ENCODE measurements around the gene KMT2D. TPM values are rescaled to one million over a fixed set of nuclear protein-coding genes. Genes with fewer than 3 reads are reported as not detected.

Gene KMT2D
- total RNA-seq, 1 donor from 2014 or later: 86.9 TPM

DNA sequence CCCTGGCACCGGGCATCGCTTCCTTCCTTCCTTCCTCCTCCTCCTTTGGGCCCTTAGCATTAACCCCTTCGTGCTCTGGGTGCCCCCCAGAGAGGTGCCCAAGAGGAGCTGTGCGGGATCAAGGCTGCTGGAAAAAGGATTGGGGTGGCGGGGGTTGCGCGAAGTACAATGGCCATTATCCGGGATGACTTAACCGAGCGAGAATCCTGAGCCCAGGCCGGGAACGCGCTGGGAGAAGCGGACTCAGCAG, 31.2 kb upstream of the KMT2D start:
- Mint-ChIP-seq H3K9me3 (ENCODE audit: unreplicated experiment) (no peaks in the 10 kb centered on the region), H3K27ac (ENCODE audit: unreplicated experiment) (no peak overlapping the region), H3K4me3 (ENCODE audit: unreplicated experiment) (peak overlapping the region; percentile 76), H3K4me1 (ENCODE audit: low read depth, unreplicated experiment) (peaks cover 3% of the 10 kb centered on the region), H3K36me3 (ENCODE audit: low read depth, unreplicated experiment) (peaks cover 16% of the 10 kb centered on the region), H3K27me3 (ENCODE audit: low read depth, unreplicated experiment) (peaks cover 45% of the 10 kb centered on the region)
- Histone ChIP-seq H3K27ac (ENCODE audit: low read depth, low read length) (no peak overlapping the region), H3K36me3 (ENCODE audit: insufficient read depth, low read length) (peaks cover 2% of the 10 kb centered on the region), H4K20me1 (ENCODE audit: insufficient read depth, low read length) (peaks cover 33% of the 10 kb centered on the region), H3K9ac (ENCODE audit: low read length) (no peak overlapping the region), H3K4me3 (ENCODE audit: insufficient read depth, low read depth, low read length) (peak overlapping the region; percentile 25), H2AFZ (ENCODE audit: low read depth, low read length) (peak overlapping the region; percentile 53), H3K4me2 (ENCODE audit: low read length) (peak overlapping the region; percentile 81), H3K9me3 (ENCODE audit: insufficient read depth, low read depth, low read length) (no peaks in the 10 kb centered on the region), H3K79me2 (ENCODE audit: insufficient read depth, low read length) (no peaks in the 10 kb centered on the region), H3K4me1 (ENCODE audit: insufficient read depth, low read length) (peaks cover 32% of the 10 kb centered on the region), H3K27me3 (ENCODE audit: insufficient read depth, low read length) (peaks cover 60% of the 10 kb centered on the region)
- no peak for DNase-seq (ENCODE audit: low read depth)
- FAIRE-seq: no peak
- no peak for TF ChIP-seq EZH2 (IDR thresholded peaks at IDR 0.05; ENCODE audit: insufficient read depth, low read length)
- TF ChIP-seq, protein P1, sequence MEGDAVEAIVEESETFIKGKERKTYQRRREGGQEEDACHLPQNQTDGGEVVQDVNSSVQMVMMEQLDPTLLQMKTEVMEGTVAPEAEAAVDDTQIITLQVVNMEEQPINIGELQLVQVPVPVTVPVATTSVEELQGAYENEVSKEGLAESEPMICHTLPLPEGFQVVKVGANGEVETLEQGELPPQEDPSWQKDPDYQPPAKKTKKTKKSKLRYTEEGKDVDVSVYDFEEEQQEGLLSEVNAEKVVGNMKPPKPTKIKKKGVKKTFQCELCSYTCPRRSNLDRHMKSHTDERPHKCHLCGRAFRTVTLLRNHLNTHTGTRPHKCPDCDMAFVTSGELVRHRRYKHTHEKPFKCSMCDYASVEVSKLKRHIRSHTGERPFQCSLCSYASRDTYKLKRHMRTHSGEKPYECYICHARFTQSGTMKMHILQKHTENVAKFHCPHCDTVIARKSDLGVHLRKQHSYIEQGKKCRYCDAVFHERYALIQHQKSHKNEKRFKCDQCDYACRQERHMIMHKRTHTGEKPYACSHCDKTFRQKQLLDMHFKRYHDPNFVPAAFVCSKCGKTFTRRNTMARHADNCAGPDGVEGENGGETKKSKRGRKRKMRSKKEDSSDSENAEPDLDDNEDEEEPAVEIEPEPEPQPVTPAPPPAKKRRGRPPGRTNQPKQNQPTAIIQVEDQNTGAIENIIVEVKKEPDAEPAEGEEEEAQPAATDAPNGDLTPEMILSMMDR (IDR thresholded peaks at IDR 0.05; ENCODE audit: insufficient read depth, low read depth, low read length): no peak

DNA sequence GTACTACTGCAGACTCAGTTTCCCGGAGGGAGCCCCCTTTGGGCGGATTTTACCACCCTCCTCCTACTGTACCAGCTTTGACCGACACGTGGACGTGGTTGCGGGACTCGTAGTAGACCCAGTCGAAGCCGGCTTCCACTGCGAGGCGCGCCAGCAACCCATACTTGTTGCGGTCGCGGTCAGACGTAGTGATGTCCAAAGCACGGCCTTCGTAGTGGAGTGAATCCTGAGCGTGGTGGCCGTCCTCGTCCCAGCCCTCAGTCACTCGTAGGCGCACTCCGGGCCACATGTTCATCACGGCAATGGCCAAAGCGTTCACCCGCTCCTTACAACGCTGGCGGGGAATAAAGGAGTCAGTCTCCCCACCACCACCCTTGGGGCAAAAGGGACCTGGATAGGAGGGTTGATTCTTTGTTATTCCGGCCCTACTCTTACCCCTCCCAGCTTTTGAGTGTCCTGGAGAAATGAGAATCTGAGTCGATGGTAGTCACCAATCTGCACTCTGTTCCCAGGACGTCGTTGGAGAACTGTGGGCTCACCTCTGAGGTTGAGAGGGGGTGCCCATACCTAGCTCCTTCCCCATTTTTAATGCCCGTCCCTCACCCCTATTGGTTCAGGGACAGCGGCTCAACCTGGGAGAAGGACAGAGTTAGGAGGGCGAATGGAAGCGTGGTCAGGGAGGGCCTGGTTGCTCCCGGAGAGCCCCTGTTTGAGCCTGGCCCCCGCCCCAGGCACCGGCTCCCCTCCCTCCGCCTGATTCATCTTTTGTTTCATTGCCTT, 30.7 kb upstream of the KMT2D start:
- Histone ChIP-seq H3K9ac (ENCODE audit: low read length) (no peak overlapping the region), H3K4me2 (ENCODE audit: low read length) (peak overlapping the region; percentile 81), H4K20me1 (ENCODE audit: insufficient read depth, low read length) (peaks cover 30% of the 10 kb centered on the region), H3K9me3 (ENCODE audit: insufficient read depth, low read depth, low read length) (no peaks in the 10 kb centered on the region), H3K79me2 (ENCODE audit: insufficient read depth, low read length) (no peaks in the 10 kb centered on the region), H3K4me1 (ENCODE audit: insufficient read depth, low read length) (peaks cover 32% of the 10 kb centered on the region), H3K27me3 (ENCODE audit: insufficient read depth, low read length) (peaks cover 60% of the 10 kb centered on the region), H3K27ac (ENCODE audit: low read depth, low read length) (no peak overlapping the region), H3K4me3 (ENCODE audit: insufficient read depth, low read depth, low read length) (no peak overlapping the region), H3K36me3 (ENCODE audit: insufficient read depth, low read length) (no peaks in the 10 kb centered on the region), H2AFZ (ENCODE audit: low read depth, low read length) (peak overlapping the region; percentile 53)
- TF ChIP-seq, protein P1 (IDR thresholded peaks at IDR 0.05; ENCODE audit: insufficient read depth, low read depth, low read length): no peak
- peak; percentile 57 for TF ChIP-seq EZH2 (IDR thresholded peaks at IDR 0.05; ENCODE audit: insufficient read depth, low read length)
- Mint-ChIP-seq H3K27ac (ENCODE audit: unreplicated experiment) (no peak overlapping the region), H3K36me3 (ENCODE audit: low read depth, unreplicated experiment) (peaks cover 12% of the 10 kb centered on the region), H3K27me3 (ENCODE audit: low read depth, unreplicated experiment) (peaks cover 43% of the 10 kb centered on the region), H3K9me3 (ENCODE audit: unreplicated experiment) (no peaks in the 10 kb centered on the region), H3K4me1 (ENCODE audit: low read depth, unreplicated experiment) (peaks cover 5% of the 10 kb centered on the region), H3K4me3 (ENCODE audit: unreplicated experiment) (peak overlapping the region; percentile 60)
- DNase-seq (ENCODE audit: low read depth) (no peak), FAIRE-seq (no peak)

All from astrocyte (in vitro differentiated cells and primary cell).